PC-9 (cell line): Measurements from ENCODE around the gene LKAAEAR1.

Experiments used
- EZH2 ChIP-seq: fragments of 200-600 bp; sonication (generic); IDR thresholded peaks from 2 replicates; pipeline ENCODE4 v1.8.0; 2017; ENCODE audit warnings: antibody characterized with exemption, low read depth
- TF ChIP-seq, protein P1 (sequence below): fragments of 200-600 bp; sonication (generic); conservative IDR thresholded peaks from 2 replicates; pipeline ENCODE4 v1.6.1; 2017; ENCODE audit warnings: mixed run types, antibody characterized with exemption, mild to moderate bottlenecking, moderate library complexity

DNA sequence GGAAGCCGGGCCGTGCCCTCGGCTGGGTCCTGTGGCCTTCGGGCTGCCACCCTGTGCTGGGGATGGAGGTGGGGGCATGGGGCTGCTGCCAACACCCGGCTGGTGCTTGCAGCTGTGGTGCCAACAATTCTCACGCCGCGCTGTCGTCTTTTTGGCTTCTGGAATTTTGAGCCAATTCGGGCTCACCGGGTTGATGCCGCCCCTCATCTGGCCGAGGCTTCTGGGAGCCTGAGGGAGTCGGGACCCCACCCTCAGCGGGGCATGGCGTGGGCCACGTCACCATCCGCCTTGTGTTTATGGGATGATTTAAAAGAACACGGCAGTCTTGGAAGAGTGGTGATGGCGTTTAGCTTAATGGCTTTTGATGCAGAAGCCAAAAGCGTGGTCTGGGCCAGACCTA, 31.8 kb upstream of the LKAAEAR1 start:
- TF ChIP-seq, protein P1, sequence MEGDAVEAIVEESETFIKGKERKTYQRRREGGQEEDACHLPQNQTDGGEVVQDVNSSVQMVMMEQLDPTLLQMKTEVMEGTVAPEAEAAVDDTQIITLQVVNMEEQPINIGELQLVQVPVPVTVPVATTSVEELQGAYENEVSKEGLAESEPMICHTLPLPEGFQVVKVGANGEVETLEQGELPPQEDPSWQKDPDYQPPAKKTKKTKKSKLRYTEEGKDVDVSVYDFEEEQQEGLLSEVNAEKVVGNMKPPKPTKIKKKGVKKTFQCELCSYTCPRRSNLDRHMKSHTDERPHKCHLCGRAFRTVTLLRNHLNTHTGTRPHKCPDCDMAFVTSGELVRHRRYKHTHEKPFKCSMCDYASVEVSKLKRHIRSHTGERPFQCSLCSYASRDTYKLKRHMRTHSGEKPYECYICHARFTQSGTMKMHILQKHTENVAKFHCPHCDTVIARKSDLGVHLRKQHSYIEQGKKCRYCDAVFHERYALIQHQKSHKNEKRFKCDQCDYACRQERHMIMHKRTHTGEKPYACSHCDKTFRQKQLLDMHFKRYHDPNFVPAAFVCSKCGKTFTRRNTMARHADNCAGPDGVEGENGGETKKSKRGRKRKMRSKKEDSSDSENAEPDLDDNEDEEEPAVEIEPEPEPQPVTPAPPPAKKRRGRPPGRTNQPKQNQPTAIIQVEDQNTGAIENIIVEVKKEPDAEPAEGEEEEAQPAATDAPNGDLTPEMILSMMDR, result no peak
- no peak for TF ChIP-seq EZH2
